Measurements from ENCODE around the gene ARHGDIA. TPM values are rescaled to one million over a fixed set of nuclear protein-coding genes. Genes with fewer than 3 reads are reported as not detected.

Gene ARHGDIA
- total and polyA plus RNA-seq, 2 of the 8 experiments (the other 6 are each of a cell fraction or from before 2014, with no cell fraction given) = 62.4 to 217 TPM

GRCh38 chr17:81859906-81860755 lies 11.0 kb downstream of the ARHGDIA start, which contains the start of gene P4HB (continued):
- TF ChIP-seq PHF8 (conservative IDR thresholded peaks at IDR 0.05; ENCODE audit: low read depth, low read length) (peak; percentile 90), TAF7 (optimal IDR thresholded peaks at IDR 0.05; ENCODE audit: borderline replicate concordance, low read depth, low read length) (peak; percentile 43), SP1 (IDR thresholded peaks at IDR 0.05; ENCODE audit: low read depth, low read length) (no peak), SIN3A (conservative IDR thresholded peaks at IDR 0.05 in 1 of 2, IDR thresholded peaks at IDR 0.05 in 1 of 2; ENCODE audit: low read depth in 1 of 2, low read length in 2 of 2) (0 out of 4 replicates have a peak, but pooled peaks have one; percentile 2 to 57)
- TF ChIP-seq, protein P1, sequence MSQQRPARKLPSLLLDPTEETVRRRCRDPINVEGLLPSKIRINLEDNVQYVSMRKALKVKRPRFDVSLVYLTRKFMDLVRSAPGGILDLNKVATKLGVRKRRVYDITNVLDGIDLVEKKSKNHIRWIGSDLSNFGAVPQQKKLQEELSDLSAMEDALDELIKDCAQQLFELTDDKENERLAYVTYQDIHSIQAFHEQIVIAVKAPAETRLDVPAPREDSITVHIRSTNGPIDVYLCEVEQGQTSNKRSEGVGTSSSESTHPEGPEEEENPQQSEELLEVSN (IDR thresholded peaks at IDR 0.05) = no peak
